ENCODE results near the gene REM2.

DNA sequence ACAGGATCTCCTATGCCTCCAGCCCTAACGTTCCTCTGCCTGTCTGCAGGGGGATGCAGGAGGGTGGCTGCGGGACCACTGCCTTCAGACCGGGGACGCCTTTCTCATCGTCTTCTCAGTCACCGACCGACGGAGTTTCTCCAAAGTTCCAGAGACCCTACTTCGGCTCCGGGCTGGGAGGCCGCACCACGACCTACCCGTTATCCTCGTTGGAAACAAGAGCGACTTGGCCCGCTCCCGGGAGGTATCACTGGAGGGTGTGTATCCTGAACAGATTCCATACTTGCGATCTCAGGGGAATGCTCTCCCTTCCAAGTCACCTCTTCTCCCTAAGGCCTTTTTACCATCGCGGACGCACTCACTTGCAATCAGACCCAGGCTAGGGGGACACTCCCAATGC, 3.0 kb downstream of the REM2 start:
- TF ChIP-seq EZH2 (IDR thresholded peaks at IDR 0.05; ENCODE audit: low read length, missing control alignments) = no peak
- TF ChIP-seq, protein P1, sequence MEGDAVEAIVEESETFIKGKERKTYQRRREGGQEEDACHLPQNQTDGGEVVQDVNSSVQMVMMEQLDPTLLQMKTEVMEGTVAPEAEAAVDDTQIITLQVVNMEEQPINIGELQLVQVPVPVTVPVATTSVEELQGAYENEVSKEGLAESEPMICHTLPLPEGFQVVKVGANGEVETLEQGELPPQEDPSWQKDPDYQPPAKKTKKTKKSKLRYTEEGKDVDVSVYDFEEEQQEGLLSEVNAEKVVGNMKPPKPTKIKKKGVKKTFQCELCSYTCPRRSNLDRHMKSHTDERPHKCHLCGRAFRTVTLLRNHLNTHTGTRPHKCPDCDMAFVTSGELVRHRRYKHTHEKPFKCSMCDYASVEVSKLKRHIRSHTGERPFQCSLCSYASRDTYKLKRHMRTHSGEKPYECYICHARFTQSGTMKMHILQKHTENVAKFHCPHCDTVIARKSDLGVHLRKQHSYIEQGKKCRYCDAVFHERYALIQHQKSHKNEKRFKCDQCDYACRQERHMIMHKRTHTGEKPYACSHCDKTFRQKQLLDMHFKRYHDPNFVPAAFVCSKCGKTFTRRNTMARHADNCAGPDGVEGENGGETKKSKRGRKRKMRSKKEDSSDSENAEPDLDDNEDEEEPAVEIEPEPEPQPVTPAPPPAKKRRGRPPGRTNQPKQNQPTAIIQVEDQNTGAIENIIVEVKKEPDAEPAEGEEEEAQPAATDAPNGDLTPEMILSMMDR (conservative IDR thresholded peaks at IDR 0.05 in 1 of 2, IDR thresholded peaks at IDR 0.05 in 1 of 2; ENCODE audit: low read depth in 1 of 2, low read length in 2 of 2) = no peak
